ENCODE results near the gene EDIL3. TPM values are rescaled to one million over a fixed set of nuclear protein-coding genes. Genes with fewer than 3 reads are reported as not detected.
A peak's percentile ranks its signal among the peaks of the same experiment; 100 is the strongest.

Gene EDIL3
- total RNA-seq, 6 experiments from 2014 or later = 3.0 to 52.7 (median 47.5) TPM

DNA sequence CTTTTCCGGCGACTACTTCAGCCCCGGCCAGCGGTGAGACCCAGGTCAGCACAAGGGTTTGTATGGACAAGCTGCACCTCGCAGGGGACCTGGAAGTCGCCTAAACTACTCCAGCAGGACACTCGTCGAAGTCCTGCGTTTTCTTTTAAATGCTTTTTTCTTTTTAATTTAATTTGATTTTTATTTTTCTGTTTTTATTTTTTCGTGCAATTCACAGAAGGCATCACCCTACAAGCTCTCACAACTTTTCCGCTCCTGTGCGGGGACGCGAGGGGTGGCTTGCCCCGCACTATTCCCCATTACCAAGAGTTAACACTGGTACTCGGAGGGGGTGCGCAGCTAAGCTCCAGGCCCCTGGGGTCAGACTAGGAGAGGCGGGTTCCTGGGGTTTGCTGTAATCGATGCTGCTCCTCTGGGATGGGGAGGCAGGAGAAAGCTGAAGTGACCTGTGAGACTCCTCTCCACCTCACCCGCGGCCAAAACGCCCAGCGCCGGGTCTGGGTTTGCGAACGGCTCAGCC is 1.3 kb downstream of the EDIL3 start:
- Mint-ChIP-seq H3K4me1 (ENCODE audit: low read depth) (peaks cover 13% of the 10 kb centered on the region; the same call in 1 of the 2 replicates), H3K27me3 (ENCODE audit: insufficient read depth) (peaks cover 3% of the 10 kb centered on the region; the same call in 1 of the 2 replicates), H3K36me3 (ENCODE audit: low read depth) (no peaks in the 10 kb centered on the region), H3K9me3 (peaks cover 4% of the 10 kb centered on the region), H3K4me3 (peak overlapping the region; percentile 89; the same call in 1 of the 2 replicates), H3K27ac (peak overlapping the region; percentile 61; the same call in 1 of the 2 replicates)
- TF ChIP-seq, protein P1, sequence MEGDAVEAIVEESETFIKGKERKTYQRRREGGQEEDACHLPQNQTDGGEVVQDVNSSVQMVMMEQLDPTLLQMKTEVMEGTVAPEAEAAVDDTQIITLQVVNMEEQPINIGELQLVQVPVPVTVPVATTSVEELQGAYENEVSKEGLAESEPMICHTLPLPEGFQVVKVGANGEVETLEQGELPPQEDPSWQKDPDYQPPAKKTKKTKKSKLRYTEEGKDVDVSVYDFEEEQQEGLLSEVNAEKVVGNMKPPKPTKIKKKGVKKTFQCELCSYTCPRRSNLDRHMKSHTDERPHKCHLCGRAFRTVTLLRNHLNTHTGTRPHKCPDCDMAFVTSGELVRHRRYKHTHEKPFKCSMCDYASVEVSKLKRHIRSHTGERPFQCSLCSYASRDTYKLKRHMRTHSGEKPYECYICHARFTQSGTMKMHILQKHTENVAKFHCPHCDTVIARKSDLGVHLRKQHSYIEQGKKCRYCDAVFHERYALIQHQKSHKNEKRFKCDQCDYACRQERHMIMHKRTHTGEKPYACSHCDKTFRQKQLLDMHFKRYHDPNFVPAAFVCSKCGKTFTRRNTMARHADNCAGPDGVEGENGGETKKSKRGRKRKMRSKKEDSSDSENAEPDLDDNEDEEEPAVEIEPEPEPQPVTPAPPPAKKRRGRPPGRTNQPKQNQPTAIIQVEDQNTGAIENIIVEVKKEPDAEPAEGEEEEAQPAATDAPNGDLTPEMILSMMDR (IDR thresholded peaks at IDR 0.05) = no peak
- DNase-seq = no peak

DNA sequence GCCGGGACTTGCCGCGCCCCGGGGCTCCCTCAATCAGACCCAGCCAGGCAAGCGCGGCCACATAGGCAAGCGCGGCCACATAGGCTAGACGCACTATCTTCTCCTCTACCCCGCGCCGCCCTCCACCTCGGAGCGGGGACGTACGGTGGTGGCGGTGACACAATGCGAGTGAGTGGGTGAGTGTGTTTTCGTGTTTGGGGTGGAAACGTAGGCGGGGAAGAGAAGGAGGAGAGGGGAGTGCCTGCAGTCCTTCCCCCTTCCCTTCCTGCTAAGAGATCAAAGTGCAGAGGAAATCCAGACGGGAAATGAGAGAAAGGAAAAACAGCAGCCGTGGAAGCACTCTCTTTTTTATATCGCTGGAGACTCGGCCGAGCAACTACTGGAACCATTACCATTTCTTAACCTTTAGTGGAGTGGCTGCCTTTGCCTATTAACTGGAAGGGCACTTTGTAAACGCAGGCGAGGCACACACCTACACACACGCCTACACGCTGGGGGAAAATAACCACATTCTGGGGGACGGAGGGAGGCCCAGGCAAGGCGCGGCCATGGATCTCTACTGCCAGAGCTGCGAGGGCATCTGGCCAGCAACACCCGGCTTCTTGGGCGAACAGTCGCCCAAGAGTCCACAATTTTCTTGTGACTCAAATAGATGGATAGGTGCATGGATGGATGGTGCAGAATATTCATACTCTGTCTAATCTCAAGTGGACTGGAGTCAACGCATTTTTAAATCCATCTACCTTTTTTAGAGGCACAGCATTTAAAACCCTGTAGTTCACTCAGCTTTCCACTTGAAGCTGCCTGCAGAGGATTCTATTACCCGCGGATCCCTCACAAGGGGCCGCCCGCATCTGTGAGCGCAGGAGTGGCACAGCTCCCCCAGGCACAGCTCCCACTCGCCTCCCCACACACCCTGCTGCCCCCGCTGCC is 2.1 kb downstream of the EDIL3 start:
- TF ChIP-seq, protein P1 (IDR thresholded peaks at IDR 0.05) = no peak
- H3K4me3 Mint-ChIP-seq = peak overlapping the region; percentile 89
- peaks cover 13% of the 10 kb centered on the region; the same call in 1 of the 2 replicates for H3K4me1 Mint-ChIP-seq (ENCODE audit: low read depth)
- H3K36me3 Mint-ChIP-seq (ENCODE audit: low read depth) = no peaks in the 10 kb centered on the region
- H3K9me3 Mint-ChIP-seq = peaks cover 4% of the 10 kb centered on the region
- peaks cover 3% of the 10 kb centered on the region; the same call in 1 of the 2 replicates for H3K27me3 Mint-ChIP-seq (ENCODE audit: insufficient read depth)
- DNase-seq = no peak
- H3K27ac Mint-ChIP-seq = peak overlapping the region; percentile 85; the same call in 1 of the 2 replicates

DNA sequence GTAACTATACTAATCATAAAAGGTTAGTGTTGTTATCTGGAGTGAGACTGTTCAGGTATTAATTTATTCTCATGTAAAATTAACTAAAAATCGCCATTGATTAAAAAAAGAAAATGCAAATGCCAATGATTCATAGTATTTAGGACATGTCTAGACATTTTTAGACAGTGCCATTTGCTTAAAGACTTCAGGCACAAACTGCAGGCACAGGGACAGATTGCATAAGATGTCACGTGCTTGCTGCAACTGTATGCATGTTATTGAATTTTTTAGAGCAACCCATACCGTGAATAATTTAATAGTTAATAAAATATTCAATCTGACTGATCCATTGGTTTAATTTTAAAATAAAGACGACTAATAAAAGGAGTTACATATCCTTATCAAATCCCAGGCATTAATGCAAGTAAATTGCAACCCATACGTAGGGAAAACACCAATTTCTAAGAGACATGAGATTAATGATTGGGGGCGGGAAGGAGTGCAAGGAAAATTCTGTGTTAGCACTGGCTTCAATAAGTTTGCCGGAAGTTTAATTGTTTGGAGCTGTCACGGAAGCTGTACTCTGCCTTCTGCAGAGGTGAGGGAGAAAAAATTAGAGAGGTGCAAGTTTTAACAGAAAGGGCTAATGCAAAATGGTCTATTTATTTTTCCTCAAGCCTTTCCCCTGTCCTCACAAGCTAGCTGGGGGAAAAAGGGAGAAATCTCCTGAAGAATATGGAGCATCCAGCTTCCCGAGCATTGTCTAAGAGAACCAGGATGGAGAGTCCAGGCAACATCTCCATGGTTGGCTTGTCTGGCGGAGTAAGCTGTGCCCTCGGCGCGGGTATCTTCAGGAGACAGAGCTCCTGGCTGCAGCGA is 2.9 kb downstream of the EDIL3 start:
- H3K9me3 Mint-ChIP-seq = peaks cover 4% of the 10 kb centered on the region
- H3K4me1 Mint-ChIP-seq (ENCODE audit: low read depth) = peaks cover 13% of the 10 kb centered on the region; the same call in 1 of the 2 replicates
- no peak for DNase-seq
- H3K27ac Mint-ChIP-seq = peak overlapping the region; percentile 85
- peaks cover 3% of the 10 kb centered on the region; the same call in 1 of the 2 replicates for H3K27me3 Mint-ChIP-seq (ENCODE audit: insufficient read depth)
- TF ChIP-seq, protein P1 (IDR thresholded peaks at IDR 0.05) = no peak
- H3K4me3 Mint-ChIP-seq = peak overlapping the region; percentile 89; the same call in 1 of the 2 replicates
- no peaks in the 10 kb centered on the region for H3K36me3 Mint-ChIP-seq (ENCODE audit: low read depth)

DNA sequence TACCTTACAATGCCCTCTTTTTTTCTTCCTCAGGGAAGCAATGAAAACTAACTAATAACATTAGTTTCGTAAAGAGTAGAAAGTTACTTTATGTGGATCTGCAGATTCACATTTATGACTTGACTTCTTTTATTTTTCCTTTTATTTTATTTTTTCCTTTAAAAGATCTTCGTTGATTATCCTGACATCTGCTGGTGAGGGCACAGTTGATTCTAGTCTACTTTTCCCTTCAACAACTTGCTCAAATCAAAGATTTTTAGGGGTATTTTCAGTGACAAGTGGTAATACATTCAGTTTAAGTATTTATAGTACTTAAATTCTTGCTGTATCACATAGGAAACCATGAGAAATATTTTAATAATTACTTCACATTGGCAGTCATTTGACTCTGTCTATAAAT is 4.9 kb downstream of the EDIL3 start:
- Mint-ChIP-seq H3K27ac (no peak overlapping the region), H3K27me3 (ENCODE audit: insufficient read depth) (peaks cover 3% of the 10 kb centered on the region; the same call in 1 of the 2 replicates), H3K9me3 (no peaks in the 10 kb centered on the region; the same call in 1 of the 2 replicates), H3K4me1 (ENCODE audit: low read depth) (peaks cover 13% of the 10 kb centered on the region; the same call in 1 of the 2 replicates), H3K4me3 (no peak overlapping the region; the same call in 1 of the 2 replicates), H3K36me3 (ENCODE audit: low read depth) (no peaks in the 10 kb centered on the region; the same call in 1 of the 2 replicates)
- no peak for DNase-seq
- TF ChIP-seq, protein P1 (IDR thresholded peaks at IDR 0.05) = no peak

DNA sequence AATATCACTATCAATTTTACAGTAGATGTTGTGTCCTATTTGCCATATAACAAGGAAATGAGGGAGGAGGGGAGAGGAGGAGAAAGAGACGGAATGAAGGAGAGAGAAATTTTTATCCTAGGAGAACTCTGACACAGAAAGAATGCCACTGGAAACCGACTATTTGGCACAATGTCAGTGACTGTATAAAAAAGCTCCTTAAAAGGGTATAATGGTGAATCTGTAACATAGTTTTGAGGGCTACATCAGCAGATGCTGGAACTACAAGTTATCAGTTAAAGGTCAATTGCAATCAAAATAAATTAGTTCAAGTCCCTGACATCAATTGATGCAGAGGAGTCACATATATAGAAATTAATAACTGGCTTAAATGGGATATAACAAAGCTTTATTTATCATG is 5.7 kb downstream of the EDIL3 start:
- no peaks in the 10 kb centered on the region; the same call in 1 of the 2 replicates for H3K9me3 Mint-ChIP-seq
- no peak for DNase-seq
- no peaks in the 10 kb centered on the region; the same call in 1 of the 2 replicates for H3K36me3 Mint-ChIP-seq (ENCODE audit: low read depth)
- H3K27me3 Mint-ChIP-seq (ENCODE audit: insufficient read depth) = peaks cover 3% of the 10 kb centered on the region; the same call in 1 of the 2 replicates
- peaks cover 13% of the 10 kb centered on the region; the same call in 1 of the 2 replicates for H3K4me1 Mint-ChIP-seq (ENCODE audit: low read depth)
- peak overlapping the region; percentile 55; the same call in 1 of the 2 replicates for H3K27ac Mint-ChIP-seq
- TF ChIP-seq, protein P1 (IDR thresholded peaks at IDR 0.05) = no peak
- H3K4me3 Mint-ChIP-seq = peak overlapping the region; percentile 73; the same call in 1 of the 2 replicates

Measured in HFFc6 (cell line).